Fibroblast of villous mesenchyme (primary cell): ENCODE results near the gene TMEM50A. TPM values are rescaled to one million over a fixed set of nuclear protein-coding genes. Genes with fewer than 3 reads are reported as not detected.
"Not testable (repeated sequence)": the region's sequence is repeated elsewhere in the genome, so short reads cannot be mapped to it uniquely, and the experiment has no call there.

ENCODE experiments used
- DNase-seq: peaks from one replicate; pipeline ENCODE4 v3.0.0-alpha.2; 2010; ENCODE audit warnings: low read depth
- H3K4me3 ChIP-seq: 2 replicates; pipeline ENCODE4 v1.5.1; 2011; ENCODE audit warnings: low read depth, mild to moderate bottlenecking, low read length
- CTCF ChIP-seq: IDR thresholded peaks from 2 replicates; pipeline ENCODE4 v1.5.1; 2012; ENCODE audit warnings: low read depth, mild to moderate bottlenecking, low read length; ENCODE audit not compliant: insufficient read depth
- total RNA-seq: library from RNA; depleted of rRNA; stranded (reverse); fragments of >200 nt; gene quantifications from 2 replicates; pipeline ENCODE4 v1.2.3, GENCODE V29; 2012

The TMEM50A gene
- total RNA-seq, 1 donor: 142 TPM

DNA sequence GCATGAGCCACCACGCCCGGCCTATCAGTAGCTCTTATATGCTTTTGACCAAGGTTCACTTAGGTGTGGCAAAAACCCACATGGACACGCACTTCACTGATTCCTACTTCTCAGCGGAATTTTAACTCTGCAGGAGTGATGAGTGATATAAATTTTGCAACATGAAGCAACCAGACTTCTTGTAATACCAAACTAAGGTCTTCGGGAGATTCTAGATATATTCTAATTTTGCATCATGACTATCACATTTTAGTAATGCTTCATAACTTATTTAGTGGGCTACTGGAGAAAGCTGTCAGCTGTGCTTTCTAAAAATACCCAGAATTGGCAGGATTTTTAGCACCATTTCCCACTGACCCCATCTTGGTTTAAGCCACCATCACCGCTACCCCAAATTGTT, 54.7 kb downstream of the TMEM50A start:
- no peak for DNase-seq

GRCh38 chr1:25397549-25397948, 59.4 kb downstream of the TMEM50A start:
- peak; percentile 44 for DNase-seq
- H3K4me3 ChIP-seq: not testable (repeated sequence)

More for the DNA sequence above, 54.7 kb downstream of the TMEM50A start:
- no peak for TF ChIP-seq CTCF
- no peak overlapping the region for H3K4me3 ChIP-seq

DNA sequence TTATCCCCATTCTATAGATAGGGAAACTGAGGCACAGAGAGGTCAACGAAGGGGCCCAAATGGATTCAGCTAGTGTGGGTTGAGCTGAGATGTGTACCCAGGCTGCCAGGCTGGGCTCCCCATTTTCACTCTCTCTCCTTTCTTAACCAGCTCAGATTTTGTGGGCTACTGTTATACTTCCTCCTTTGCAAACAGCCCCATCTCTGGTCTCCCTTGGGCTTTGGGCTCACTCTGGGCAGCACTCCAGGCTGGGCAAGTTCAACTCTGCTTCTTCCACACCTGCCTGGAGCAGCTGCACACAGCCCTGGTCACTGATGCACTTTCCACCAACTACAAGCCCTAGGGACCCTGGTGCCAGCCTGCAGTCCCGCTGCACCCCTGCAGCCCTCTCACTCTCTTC, 59.9 kb downstream of the TMEM50A start:
- not testable (repeated sequence) for H3K4me3 ChIP-seq

DNA sequence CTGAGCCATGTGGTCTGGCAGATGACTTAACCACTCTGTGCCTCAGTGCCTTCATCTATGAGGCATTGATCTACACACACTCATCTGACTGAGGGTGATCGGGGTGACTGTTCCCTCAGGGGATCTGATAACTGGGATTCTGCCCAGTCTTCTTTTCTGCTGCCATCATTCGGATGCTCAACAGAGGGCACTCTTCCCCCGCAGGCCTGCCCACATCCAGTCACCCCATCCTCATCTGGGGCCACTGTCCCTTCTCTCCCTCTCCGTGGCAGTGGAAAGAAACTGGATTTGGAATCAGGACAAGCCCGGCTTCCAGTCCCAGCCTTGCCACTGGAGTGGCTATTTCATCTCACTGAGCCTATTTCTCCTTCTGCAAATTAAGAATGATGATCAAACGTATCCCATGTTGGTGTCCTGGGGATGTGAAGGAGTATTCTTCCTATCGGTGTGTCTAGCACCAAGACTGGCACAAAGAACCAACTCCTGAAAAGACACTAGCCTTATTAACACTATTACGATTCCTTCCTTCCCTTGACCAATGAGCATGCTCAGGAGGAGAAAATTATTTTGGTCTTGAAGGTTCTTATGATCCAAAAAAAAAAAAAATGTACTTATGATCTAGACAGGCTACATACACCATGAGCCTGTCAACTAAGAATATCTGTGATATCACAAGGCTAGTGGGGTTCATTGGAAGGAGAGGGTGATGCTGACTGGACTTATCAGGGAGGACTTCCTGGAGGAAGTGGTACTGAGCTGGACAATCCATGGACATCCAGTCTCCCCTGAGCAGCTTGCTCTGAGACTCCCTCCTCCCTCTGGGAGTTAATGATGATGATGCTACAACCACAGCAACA, 65.0 kb downstream of the TMEM50A start:
- TF ChIP-seq CTCF: peak; percentile 28
- DNase-seq, H3K4me3 ChIP-seq: not testable (repeated sequence)

More for the DNA sequence above, 59.9 kb downstream of the TMEM50A start:
- DNase-seq: not testable (repeated sequence)

- not testable (repeated sequence) for DNase-seq
Measured at GRCh38 chr1:25405731-25406305, 67.7 kb downstream of the TMEM50A start.

GRCh38 chr1:25409641-25410427, 71.7 kb downstream of the TMEM50A start:
- not testable (repeated sequence) for H3K4me3 ChIP-seq, DNase-seq

More at GRCh38 chr1:25405731-25406305, 67.7 kb downstream of the TMEM50A start:
- not testable (repeated sequence) for H3K4me3 ChIP-seq

Other genes with a start within 250 kb of the TMEM50A start
- gene SYF2, start 105.8 kb upstream of the TMEM50A start, total RNA-seq: 19.3 and 28.9 TPM in 2 replicates
- gene RSRP1, start 90.9 kb upstream of the TMEM50A start, total RNA-seq: 95.7 and 160 TPM in 2 replicates
- gene RHD, start 65.8 kb upstream of the TMEM50A start, total RNA-seq: not detected in 2 replicates
- gene RHCE, start 82.5 kb downstream of the TMEM50A start, total RNA-seq: under 0.01 TPM in 2 replicates
- 19.0 and 19.9 TPM in 2 replicates for gene MACO1, start 92.6 kb downstream of the TMEM50A start, total RNA-seq
- gene LDLRAP1, start 205.3 kb downstream of the TMEM50A start, total RNA-seq: 18.4 and 24.6 TPM in 2 replicates